Esophagus (tissue), 2 donors: Measurements from ENCODE around the gene HOXC4. TPM values are rescaled to one million over a fixed set of nuclear protein-coding genes. Genes with fewer than 3 reads are reported as not detected.
"Not testable (repeated sequence)": the region's sequence is repeated elsewhere in the genome, so short reads cannot be mapped to it uniquely, and the experiment has no call there.

Source experiments
- H3K27ac ChIP-seq, 2 donors: one replicate each; pipeline ENCODE4 v1.5.1; 2013; ENCODE audit warnings: low read depth in 2 of 2, mild to moderate bottlenecking in 2 of 2, inconsistent platforms in 1 of 2, low read length in 1 of 2, moderate library complexity in 1 of 2
- H3K27me3 ChIP-seq, 2 donors: one replicate each; pipeline ENCODE4 v1.6.1; 2013; ENCODE audit warnings: low read length in 2 of 2, control low read depth in 1 of 2, mild to moderate bottlenecking in 1 of 2; ENCODE audit not compliant: insufficient read depth in 2 of 2, control insufficient read depth in 1 of 2
- H3K36me3 ChIP-seq, 2 donors: one replicate each; pipeline ENCODE4 v1.6.1; 2013; ENCODE audit warnings: low read length in 1 of 2; ENCODE audit not compliant: control insufficient read depth in 2 of 2, insufficient read depth in 2 of 2
- H3K4me1 ChIP-seq, 2 donors: one replicate each; pipeline ENCODE4 v1.6.1; 2013; ENCODE audit warnings: low read length in 1 of 2; ENCODE audit not compliant: control insufficient read depth in 2 of 2, insufficient read depth in 2 of 2
- H3K4me3 ChIP-seq, 2 donors: one replicate each; pipeline ENCODE4 v1.5.1; 2013; ENCODE audit warnings: low read length in 2 of 2, mild to moderate bottlenecking in 2 of 2, low read depth in 1 of 2, moderate library complexity in 1 of 2
- H3K9me3 ChIP-seq, 2 donors: one replicate each; pipeline ENCODE4 v1.6.1; 2013; ENCODE audit warnings: mild to moderate bottlenecking in 2 of 2, low read depth in 1 of 2, low read length in 1 of 2, moderate library complexity in 1 of 2; ENCODE audit not compliant: control insufficient read depth in 2 of 2, insufficient read depth in 1 of 2
- WGBS, 2 donors: extraction: QIAGEN DNeasy Blood & Tissue Kit; methylation state at CpG; one replicate each; pipeline ENCODE4 v1.1.7; 2013; 5-methylcytosine and 5-hydroxymethylcytosine counted together
- polyA plus RNA-seq, 2 donors: library from polyadenylated mRNA; stranded (reverse); fragments of 200-250 nt; gene quantifications; one replicate each; pipeline ENCODE4 v1.2.3, GENCODE V29; 2013
- donor health status: healthy with polysubstance abuse.
- donor health status: Bipolar disorder and iron deficiency.

Gene HOXC4
- polyA plus RNA-seq, 2 donors, result 3.3 to 3.7 TPM

DNA sequence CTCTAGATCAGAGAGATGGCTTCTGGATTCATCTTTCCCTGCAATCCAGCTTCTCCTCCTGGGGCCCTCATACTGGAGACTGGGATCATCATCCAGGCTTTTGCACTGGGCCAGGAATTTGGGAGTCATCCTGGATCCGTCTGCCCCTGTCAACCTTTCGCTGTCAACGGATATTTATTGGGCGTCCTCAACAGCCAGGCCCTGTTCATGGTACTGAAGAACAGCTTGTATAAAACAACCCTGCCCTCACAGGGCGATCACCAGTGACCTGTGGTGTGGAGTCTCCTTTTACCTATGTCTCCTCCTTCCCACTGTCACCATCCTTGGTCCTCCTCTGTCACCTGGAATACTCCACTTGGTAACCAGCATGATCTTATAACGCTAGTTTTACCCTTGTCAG lies 48.6 kb downstream of the HOXC4 start:
- H3K36me3 ChIP-seq, H3K27ac ChIP-seq, H3K4me3 ChIP-seq, H3K27me3 ChIP-seq, H3K9me3 ChIP-seq, H3K4me1 ChIP-seq: not testable (repeated sequence)
- 80 to 90% methylated on average over 6 of the region's 6 CpGs for WGBS, 2 donors

DNA sequence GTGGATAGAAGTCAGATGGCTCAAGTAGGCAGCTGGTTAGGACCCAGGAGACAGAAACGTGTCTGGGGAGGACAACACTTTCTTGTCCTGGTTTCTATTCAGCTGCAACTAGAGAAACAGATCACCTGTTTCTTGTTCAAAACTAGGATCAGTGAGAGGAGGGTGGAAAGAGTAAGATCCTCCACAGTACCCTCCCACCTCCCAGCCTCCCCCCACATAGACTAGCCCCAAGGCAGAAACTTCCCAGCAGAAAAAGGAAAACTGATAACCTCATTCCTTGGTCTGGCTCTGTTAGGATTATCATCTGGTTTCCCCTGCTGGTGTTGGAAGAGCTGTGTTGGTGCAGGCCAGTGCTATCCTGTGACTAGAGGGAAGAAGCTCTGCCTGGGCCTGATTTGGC lies 50.2 kb downstream of the HOXC4 start:
- not testable (repeated sequence) for H3K27me3 ChIP-seq, H3K27ac ChIP-seq, H3K4me1 ChIP-seq, H3K9me3 ChIP-seq, H3K36me3 ChIP-seq, H3K4me3 ChIP-seq
- WGBS, 2 donors, result 40 to 70% methylated on average over 1 of the region's 1 CpG

Other genes with a start within 250 kb of the HOXC4 start
- under 1 TPM; 0.02 to 0.04 TPM for gene HOXC13, start 115.0 kb upstream of the HOXC4 start, polyA plus RNA-seq
- not detected for gene HOXC12, start 98.9 kb upstream of the HOXC4 start, polyA plus RNA-seq
- gene HOXC11, start 80.7 kb upstream of the HOXC4 start, polyA plus RNA-seq, result not detected
- gene HOTAIR, start 78.9 kb upstream of the HOXC4 start, polyA plus RNA-seq, result not detected
- gene HOXC10, start 68.7 kb upstream of the HOXC4 start, polyA plus RNA-seq, result under 1 TPM; 0.02 to 0.04 TPM
- gene HOXC9, start 53.7 kb upstream of the HOXC4 start, polyA plus RNA-seq, result under 1 TPM; 0.20 to 0.51 TPM
- gene HOXC8, start 44.9 kb upstream of the HOXC4 start, polyA plus RNA-seq, result under 1 TPM; 0.04 to 0.21 TPM
- 1 to 10 TPM; 1.4 TPM for gene HOXC6, start 25.4 kb upstream of the HOXC4 start, polyA plus RNA-seq
- under 1 TPM; 0.41 to 0.96 TPM for gene HOXC5, start 20.8 kb upstream of the HOXC4 start, polyA plus RNA-seq
- gene SMUG1, start 135.2 kb downstream of the HOXC4 start, polyA plus RNA-seq, result 10 to 100 TPM; 38.2 to 40.9 TPM
- gene CBX5, start 226.3 kb downstream of the HOXC4 start, polyA plus RNA-seq, result 1 to 10 TPM; 4.9 to 5.6 TPM
- gene HNRNPA1, start 226.9 kb downstream of the HOXC4 start, polyA plus RNA-seq, result 100 to 1,000 TPM; 756 to 880 TPM
- gene NFE2, start 247.2 kb downstream of the HOXC4 start, polyA plus RNA-seq, result under 1 TPM; 0.08 to 0.09 TPM